Esophagus squamous epithelium (tissue), 4 donors: ENCODE data around the gene SARS2.

Experiments used
- CTCF ChIP-seq, 6 experiments: fragments of 450-650 bp in 4 of 6; fragments of 200-600 bp in 2 of 6; sonication (generic) in 2 of 6; IDR thresholded peaks; one replicate each; pipeline ENCODE4 v1.5.1; 2016 to 2019; ENCODE audit warnings: antibody characterized with exemption in 6 of 6, mild to moderate bottlenecking in 4 of 6, moderate library complexity in 4 of 6
- POLR2A ChIP-seq, 4 donors: fragments of 450-650 bp; IDR thresholded peaks; one replicate each; pipeline ENCODE4 v1.6.1; 2017; ENCODE audit warnings: antibody characterized with exemption in 4 of 4, mild to moderate bottlenecking in 4 of 4, moderate library complexity in 3 of 4

- no peak for TF ChIP-seq CTCF (IDR thresholded peaks at IDR 0.05)
- TF ChIP-seq POLR2A (IDR thresholded peaks at IDR 0.05), result no peak
Measured at GRCh38 chr19:38907227-38907626, 23.3 kb downstream of the SARS2 start.
